GM18873 (cell line): Measurements from ENCODE around the gene CDC42EP1.
"Not testable (repeated sequence)": the region's sequence is repeated elsewhere in the genome, so short reads cannot be mapped to it uniquely, and the experiment has no call there.

Source experiments
- ATAC-seq: cut with Tn5 transposase; IDR thresholded peaks from one replicate; pipeline ENCODE4 v1.9.1; 2021; ENCODE audit warnings: mild to moderate bottlenecking, moderate library complexity, moderate number of reproducible peaks; ENCODE audit not compliant: unreplicated experiment, low FRiP score

The CDC42EP1 gene, protein sequence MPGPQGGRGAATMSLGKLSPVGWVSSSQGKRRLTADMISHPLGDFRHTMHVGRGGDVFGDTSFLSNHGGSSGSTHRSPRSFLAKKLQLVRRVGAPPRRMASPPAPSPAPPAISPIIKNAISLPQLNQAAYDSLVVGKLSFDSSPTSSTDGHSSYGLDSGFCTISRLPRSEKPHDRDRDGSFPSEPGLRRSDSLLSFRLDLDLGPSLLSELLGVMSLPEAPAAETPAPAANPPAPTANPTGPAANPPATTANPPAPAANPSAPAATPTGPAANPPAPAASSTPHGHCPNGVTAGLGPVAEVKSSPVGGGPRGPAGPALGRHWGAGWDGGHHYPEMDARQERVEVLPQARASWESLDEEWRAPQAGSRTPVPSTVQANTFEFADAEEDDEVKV

DNA sequence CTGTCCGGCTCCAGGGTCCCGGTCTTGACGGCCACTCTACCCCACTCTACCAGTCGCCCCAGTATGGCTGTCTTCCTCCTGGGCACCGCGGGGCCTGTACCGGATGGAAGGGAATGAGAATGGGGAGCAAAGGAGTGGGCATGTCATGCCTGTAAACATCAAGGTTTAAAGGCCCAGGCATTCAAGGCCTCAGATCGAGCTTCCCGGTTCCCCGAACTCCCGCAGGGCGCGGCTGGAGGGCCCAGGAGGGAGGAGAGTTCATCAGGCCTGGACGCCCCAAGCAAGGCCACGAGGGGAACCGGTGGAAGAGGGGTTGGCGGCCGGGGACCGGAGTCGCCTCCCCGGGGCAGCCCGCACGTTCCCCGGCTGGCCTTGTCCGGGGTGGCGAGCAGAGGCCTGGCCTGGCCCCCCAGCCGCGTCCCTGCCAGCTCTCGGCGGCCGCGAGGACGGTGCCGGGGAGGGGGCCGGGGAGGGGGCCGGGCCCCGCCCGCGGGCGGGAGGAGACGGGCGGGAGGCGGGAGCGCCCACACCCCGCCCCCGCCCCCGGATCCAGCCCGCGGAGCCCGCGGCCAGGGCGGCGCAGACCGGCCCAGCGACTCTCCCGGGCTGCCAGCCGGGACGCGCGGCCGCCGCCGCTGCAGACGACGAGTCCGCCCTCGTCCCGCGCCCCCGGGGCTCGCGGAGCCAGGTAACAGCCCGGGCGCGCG, at the start of gene CDC42EP1:
CDC42EP1 (plus strand) TSS at position 580 of the 707 bp plus-strand sequence. CDS start 5,870 bp downstream, outside the sequence.
- no peak for ATAC-seq

DNA sequence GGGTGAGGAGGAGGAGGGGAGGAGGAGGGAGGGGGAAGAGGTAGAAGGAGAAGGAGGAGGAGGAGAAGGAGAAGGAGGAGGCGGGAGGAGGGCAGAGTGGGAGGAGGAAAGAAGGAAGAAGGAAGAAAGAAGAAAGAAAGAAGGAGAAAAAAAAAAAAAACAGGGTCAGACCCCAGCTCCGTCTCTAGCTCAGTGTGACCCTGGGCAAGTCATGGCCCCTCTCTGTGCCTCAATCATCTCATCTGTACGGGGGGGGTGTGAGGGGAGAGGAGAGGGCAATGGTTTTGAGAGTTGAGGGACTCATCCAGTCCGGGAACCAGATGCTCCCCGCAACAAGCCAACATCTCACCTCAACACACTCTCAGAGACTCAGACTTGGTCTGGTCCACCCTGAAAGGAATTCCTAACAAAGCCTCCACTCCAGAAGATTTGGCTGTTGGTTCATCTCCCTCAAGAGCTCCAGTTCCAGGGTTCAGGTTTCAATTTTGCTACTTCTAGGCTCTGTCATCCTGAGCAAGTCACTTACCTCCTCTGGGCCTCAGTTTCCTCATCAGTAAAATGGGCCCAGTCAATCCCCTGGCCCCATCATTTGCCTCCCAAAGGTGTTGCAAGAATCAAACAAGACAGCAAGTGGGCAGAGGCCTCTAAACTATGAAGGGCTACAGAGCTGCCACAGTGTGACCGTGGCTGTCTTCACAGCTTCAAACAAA, 48.7 kb upstream of the CDC42EP1 start:
- ATAC-seq = no peak

DNA sequence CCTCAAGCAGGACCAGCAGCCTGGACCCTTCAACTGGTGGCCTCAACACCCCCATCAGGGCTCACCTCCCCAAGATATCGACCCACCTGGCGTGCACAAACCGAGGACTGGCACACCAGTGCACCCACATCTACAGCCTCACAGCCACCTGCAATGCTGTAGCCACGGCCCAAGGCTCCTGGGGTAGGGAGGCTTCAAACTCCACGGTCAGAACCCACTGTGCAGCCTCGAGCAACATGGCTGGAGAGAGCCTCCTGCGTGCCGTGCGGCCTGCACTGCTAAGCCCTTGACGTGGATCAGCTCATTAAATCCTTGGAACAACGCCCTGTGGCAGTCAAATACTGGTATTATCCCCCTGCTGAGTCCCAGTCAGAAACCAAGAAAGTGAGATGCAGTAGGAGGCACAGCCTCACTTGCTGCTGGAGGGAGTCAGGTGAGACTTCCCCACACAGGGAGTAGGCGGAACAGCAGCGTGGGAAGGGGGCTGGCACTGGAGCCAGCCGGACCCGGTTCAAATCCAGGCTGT, 45.7 kb upstream of the CDC42EP1 start:
- no peak for ATAC-seq

DNA sequence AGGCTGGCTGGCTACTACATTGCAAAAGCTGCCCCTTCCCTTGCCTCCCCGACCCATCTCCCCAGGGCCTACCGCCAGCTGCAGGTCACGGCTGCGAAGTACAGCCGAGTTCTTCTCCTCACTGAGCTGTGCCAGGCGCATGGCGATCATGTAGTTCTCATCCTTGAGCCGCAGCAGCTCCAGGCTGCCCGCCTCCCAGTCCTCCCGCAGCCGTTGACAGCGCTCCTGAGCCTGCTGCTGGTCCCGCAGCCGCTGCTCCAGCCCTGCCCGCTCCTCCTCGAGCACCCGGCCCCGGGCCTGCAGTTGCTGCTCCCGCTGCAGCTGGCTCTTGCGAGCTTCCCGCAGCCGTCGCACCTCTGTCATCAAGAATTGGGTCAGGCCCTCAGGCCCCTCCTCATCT, 44.4 kb upstream of the CDC42EP1 start:
- ATAC-seq = no peak

DNA sequence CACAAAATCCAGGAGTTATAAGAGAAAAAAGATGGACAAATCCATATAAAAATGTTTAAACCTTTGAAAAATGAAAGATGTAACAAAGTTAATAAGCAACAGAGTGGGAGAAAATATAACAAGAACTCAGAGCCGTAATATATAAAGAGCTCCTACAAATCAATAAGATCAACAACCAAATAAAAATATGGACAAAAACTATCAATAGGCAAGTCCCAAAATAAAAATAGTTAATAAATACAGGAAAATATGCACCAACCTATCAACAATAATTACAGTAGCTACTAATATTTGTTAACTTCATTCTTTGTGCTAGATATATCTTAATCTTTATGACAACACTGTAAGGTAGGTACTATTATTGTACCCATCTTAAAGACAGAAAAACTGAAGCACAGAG, 43.8 kb upstream of the CDC42EP1 start:
- ATAC-seq = no peak

DNA sequence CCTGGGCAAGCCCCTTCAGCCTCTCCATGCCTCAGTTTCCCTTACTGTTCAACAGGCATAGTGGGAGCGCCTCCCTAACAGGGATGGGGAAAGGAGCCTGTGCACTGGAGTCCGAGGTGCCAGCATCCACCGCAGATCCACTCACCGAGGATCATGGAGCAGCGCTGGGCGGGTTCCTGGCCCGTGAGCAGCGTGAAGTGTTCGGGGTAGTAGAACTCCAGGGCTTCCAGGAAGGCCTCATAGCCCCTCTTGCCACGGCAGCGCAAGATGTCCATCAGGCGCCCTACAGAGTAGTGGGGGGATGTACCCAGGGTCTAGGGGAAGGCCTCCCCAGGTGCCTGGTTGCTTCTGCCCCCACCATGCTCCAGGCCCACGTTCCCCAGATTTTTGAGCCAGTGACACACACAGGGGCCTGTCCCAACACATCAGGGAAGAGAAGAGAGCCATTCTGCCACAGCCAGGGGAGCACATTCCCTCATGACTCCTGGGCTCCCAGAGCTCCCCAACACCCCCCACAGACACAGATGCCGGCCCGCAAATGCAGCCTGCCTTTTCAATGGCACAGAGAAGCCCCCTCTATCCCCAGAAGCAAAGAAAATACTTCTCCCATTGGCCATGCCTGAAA, 42.3 kb upstream of the CDC42EP1 start:
- ATAC-seq = no peak

DNA sequence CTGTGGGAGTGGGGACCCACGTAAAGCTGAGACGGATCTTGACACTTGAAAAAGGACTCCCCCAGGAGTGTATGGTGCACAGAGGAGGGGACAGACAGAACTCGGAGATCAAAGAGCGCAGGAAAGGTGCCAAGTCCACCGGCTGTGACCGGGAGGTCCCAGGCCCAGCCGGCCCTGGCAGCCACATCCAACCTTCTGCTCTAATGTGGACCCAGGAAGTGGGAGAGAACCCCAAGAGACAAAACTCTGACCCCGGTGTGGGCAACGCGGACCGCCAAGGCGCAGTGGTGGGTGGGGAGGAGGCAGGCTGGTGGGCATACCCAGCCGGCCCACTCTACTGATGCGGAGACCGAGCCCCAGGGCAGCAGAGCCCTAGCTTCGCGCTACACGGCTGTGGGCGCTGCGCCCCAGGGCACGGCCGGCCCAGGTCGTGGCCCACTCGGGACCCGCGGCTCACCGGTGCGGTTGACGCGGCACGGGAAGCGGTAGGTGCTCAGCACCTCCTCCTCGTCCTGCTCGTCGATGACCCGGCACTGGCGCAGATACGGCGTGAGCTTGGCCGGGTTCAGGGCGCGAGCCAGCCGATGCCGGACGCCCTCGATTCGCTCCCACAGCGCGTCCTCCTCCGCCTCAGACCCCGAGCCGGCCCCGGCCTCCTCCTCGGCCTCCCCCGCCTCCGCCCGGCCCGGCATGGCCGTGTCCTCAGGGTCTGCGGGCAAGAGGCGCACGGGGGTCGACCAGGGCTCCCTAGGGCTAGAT, 41.6 kb upstream of the CDC42EP1 start:
- no peak for ATAC-seq

DNA sequence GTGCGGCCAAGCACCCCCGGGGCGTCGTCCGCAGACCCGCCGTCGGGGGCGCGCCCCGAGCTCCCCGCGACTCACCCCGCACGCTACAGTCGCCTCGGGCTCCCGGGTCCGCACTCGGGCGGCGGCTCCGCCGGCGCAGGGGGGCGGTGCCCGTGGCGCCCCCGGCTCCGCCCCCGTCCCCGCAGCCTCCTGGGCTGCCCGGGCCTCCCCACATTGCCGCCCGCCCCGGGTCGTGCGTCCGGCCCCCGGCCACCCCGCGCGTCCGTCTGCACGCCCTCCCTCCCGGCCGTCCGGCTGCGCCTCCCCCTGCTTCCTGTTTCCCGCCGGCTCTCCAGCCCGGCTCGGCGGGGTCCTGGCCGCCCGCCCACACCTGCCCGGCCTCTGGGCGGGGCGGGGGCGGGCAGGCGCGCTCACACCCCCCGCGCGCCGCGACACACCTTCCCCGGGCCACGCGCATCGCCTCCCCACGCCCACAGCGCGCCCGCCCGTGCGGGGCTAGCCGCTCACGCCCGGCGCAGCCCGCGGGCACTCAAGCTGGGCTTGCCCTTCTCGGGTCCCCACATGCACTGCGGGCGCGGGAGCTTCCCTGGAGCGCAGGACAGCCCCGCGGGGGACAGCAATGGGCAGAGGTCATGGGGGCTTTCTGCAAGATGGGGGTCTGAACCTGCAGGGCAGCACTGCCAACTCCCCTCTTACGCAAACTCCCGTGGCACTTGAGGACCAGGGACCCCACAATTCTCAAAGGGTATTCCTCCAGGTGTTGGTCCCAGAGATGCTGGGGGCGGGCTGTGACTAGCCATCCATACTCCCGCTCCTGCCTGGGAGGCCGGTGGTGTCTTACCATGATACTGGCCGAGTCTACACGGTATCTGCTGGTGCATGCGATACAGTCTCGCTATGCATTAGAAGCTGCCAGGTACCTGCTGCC, 40.7 kb upstream of the CDC42EP1 start, which contains the start of gene CARD10:
CARD10 (minus strand) TSS at position 148 of the 928 bp plus-strand sequence. CDS start 215 bp downstream, outside the sequence.
- no peak for ATAC-seq

DNA sequence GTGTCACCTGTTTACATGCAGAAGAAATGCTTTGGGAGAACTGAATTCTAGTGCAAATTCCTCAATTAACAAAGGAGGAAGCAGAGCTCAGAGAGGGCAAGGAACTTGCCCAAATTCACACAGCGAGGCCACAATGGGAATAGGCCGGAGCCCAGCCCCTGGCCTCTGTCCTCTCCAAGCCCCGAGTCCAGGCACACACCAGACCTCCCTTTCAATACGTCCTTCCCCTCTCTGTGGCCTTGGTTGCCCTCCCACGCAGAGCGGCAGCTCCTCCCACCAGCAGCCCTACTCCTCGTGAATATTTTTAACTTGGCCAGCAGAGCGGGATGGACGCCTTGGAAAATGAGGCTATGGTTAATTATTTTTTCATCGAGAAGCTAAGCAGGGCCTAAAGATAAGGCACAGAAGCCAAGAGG, 39.5 kb upstream of the CDC42EP1 start:
- ATAC-seq = no peak

DNA sequence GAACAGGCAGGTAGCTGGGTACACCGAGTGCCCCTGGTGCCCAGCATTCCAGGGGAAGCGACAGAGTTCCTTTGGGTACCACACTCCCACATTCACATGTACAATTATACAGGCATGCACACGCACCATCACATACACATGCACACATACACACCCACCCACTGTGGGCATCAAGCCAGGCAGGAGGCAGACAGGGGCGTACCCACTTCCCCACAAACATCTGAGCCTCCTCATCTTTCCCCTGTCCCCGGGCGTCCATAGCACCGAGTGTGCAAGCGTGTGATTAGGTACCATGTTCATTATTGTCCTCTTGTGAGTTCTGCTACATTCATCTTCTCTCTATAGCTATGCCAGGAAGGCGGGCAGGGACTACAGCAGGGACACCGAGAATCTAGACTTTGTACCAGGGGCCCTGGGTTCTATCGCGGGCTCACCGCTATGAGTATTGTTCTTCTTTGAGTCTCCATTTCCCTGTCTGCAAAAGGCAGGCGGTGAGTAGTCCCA, 39.0 kb upstream of the CDC42EP1 start:
- no peak for ATAC-seq

DNA sequence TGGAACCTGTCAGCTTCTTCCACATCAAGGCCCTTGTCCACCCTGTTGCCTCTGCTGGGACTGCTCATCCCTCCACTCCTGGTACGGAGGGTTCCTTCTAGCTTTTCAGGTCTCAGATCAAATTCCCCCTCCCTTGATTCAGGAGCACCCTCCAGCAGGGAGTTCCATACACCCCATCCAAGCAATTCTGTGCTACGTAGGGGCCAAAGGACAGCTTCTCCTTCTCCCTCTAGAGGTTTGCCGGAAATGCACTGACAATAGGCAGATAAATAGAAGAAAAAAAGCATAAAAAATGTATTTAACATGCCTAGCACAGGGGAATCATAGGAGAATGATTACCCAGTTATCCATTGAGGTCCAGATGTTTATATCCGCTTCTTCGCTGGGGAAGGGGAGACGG, 37.8 kb upstream of the CDC42EP1 start:
- no peak for ATAC-seq

DNA sequence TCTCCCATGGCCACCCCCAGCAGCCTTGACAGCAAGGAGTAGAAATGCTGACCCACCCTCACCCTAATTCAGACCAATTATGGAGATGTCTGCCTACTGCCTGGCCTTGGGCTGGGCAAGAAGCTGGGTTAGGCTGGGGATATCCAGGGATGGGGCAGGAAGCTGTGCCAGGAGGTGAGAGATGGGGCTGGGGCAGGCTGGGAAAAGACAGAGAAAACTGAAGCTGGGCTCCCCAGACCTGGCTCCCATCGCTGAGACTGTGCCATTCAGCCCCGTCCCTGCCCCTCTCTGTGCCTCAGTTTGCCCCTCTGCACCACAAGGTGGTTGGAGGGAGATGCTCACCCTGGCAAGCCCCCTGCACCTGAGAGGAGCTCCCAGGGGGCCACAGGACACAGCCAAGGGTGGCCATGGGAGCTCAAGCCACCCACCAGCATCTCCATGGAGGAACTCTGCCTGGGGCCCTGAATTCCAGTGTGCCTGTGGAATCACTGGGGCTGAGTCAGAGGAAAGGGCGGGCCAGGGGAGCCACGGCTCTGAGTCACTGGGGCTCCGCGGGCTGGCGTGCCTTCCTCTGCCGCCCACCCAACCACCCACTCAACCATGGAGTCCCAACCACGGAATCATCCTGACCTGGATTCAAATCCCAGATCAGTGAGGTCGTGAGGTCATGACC, 35.1 kb upstream of the CDC42EP1 start:
- ATAC-seq = no peak

DNA sequence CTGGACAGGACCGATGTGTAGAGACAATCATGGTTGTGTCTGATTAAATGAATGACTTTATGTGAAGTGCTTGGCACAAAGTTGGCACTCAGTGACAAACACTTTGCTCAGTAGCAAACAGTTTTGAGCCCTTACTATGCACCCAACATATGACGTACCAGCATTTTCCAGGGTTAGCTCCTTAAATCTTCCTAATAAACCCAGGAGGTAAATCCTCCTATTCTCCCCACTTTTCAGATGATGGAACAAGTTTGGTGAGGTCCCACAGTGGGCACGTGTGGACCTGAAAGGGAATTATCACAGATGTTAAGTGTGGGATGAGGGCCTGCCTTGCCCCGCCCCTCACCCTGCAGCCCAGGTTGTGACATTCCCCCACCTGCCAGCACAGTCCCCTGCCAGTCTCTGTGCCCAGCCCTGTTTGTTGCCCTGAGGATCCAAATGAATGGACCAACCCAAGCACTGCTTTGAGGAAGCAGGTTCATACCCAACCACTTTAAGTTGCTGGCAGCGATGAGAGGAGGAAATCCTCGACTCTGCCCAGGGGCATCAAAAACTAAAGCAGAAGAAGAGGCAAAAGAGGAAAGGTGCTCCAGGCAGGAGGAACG, 34.4 kb upstream of the CDC42EP1 start:
- no peak for ATAC-seq

DNA sequence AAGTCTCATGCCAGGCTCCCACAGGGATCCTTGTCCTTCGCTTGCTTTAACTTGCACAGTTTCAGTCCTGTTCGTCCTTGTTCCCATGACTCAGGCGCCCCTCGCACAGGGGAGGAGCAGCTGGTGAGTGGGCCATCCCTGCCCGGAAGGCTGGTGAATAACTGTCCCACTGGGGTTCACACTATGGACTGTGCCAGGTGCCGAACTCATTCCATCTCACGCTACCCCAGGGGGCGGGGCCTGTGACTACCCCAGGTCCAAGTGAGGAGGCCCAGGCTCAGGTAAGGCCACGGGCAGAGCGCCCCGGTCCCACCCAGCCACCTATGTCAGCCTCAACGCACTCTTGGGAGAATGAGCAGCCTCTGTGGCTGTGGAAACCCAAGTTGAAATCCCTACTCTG, 33.9 kb upstream of the CDC42EP1 start:
- ATAC-seq = no peak

DNA sequence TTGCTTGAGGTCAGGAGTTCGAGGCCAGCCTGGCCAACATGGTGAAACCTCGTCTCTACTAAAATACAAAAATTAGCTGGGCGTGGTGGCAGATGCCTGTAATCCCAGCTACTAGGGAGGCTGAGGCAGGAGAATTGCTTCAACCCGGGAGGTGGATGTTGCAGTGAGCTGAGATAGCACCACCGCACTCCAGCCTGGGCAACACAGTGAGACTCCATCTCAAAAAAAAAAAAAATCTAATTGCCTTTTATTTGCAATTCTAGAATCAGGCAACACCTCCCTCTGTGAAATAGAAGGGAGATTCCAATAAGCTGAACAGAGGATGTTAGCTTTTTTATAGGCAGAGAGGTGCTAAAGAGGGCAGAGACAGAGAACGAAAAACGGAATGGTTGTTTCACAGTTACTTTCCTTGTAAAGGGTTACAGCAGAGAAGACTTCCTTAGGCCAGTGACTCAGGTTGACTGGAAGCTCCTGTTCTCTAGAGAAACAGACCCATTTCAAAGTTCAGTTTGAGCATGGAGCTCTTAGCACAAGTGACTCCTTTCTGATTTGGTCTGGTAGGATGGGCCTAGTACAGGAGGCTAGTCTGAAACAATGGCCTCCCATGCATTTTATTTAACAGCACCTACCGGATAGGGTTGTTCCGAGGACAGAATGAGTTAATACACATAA, 33.1 kb upstream of the CDC42EP1 start:
- not testable (repeated sequence) for ATAC-seq

DNA sequence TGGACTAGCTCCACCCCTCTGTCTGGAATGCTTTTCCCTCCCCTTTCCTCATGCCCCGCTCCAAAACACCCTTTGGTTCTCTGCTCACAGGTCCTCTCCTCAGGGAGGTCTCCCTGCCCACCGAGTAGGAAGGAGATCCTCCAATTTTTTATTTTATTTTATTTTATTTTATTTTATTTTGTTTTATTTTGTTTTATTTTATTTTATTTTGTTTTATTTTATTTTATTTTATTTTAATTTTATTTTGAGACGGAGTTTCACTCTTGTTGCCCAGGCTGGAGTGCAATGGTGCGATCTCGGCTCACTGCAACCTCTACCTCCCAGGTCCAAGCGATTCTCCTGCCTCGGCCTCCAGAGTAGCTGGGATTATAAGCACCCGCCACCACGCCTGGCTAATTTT, 32.3 kb upstream of the CDC42EP1 start:
- ATAC-seq = not testable (repeated sequence)
